H9 (cell line): ENCODE measurements around the gene TMEFF2. TPM values are rescaled to one million over a fixed set of nuclear protein-coding genes. Genes with fewer than 3 reads are reported as not detected.

Source experiments
- DNase-seq: peaks from one replicate; pipeline ENCODE4 v3.0.0-alpha.2; 2017
- H2AFZ ChIP-seq: one replicate; pipeline ENCODE4 v1.6.1; 2013; ENCODE audit warnings: mild to moderate bottlenecking, low read length, control low read depth, moderate library complexity
- H2AK5ac ChIP-seq: 2 replicates; pipeline ENCODE4 v1.6.1; 2013; ENCODE audit warnings: low read length, control low read depth, mixed read lengths; ENCODE audit not compliant: insufficient read length
- H2BK120ac ChIP-seq: one replicate; pipeline ENCODE4 v1.6.1; 2013; ENCODE audit warnings: low read depth, mild to moderate bottlenecking, low read length, control low read depth, inconsistent platforms; ENCODE audit not compliant: poor library complexity, severe bottlenecking
- H2BK12ac ChIP-seq: 2 replicates; pipeline ENCODE4 v1.6.1; 2013; ENCODE audit warnings: low read length, control low read depth, mixed read lengths, low read depth; ENCODE audit not compliant: insufficient read length
- H2BK15ac ChIP-seq: 2 replicates; pipeline ENCODE4 v1.6.1; 2013; ENCODE audit warnings: low read depth, low read length, control low read depth
- H2BK20ac ChIP-seq: one replicate; pipeline ENCODE4 v1.6.1; 2013; ENCODE audit warnings: low read depth, mild to moderate bottlenecking, low read length, control low read depth, inconsistent platforms; ENCODE audit not compliant: poor library complexity, severe bottlenecking
- H2BK5ac ChIP-seq: 2 replicates; pipeline ENCODE4 v1.6.1; 2013; ENCODE audit warnings: low read length, control low read depth, mixed read lengths; ENCODE audit not compliant: insufficient read length
- H3K14ac ChIP-seq: 2 replicates; pipeline ENCODE4 v1.6.1; 2013; ENCODE audit warnings: low read length, control low read depth; ENCODE audit not compliant: insufficient read depth
- H3K18ac ChIP-seq: 2 replicates; pipeline ENCODE4 v1.6.1; 2013; ENCODE audit warnings: low read depth, mild to moderate bottlenecking, mixed read lengths, low read length, control low read depth; ENCODE audit not compliant: insufficient read length
- H3K23ac ChIP-seq: 2 replicates; pipeline ENCODE4 v1.6.1; 2013; ENCODE audit warnings: low read length, control low read depth, mixed read lengths, low read depth; ENCODE audit not compliant: insufficient read length
- H3K23me2 ChIP-seq: 2 replicates; pipeline ENCODE4 v1.6.1; 2013; ENCODE audit warnings: low read depth, mild to moderate bottlenecking, mixed read lengths, low read length, control low read depth; ENCODE audit not compliant: insufficient read length, poor library complexity, severe bottlenecking
- H3K27ac ChIP-seq: 2 replicates; pipeline ENCODE4 v1.5.1; 2013; ENCODE audit warnings: low read length, control low read depth, mixed read lengths, low read depth; ENCODE audit not compliant: insufficient read length
- H3K27me3 ChIP-seq: 2 replicates; pipeline ENCODE4 v1.6.1; 2013; ENCODE audit warnings: low read length, control low read depth, inconsistent platforms; ENCODE audit not compliant: insufficient read depth
- H3K4ac ChIP-seq: 2 replicates; pipeline ENCODE4 v1.6.1; 2013; ENCODE audit warnings: low read depth, mild to moderate bottlenecking, control low read depth, inconsistent platforms, low read length, moderate library complexity
- H3K4me1 ChIP-seq: 2 replicates; pipeline ENCODE4 v1.6.1; 2013; ENCODE audit warnings: low read length, control low read depth, inconsistent platforms; ENCODE audit not compliant: insufficient read depth
- H3K4me2 ChIP-seq: 2 replicates; pipeline ENCODE4 v1.6.1; 2013; ENCODE audit warnings: low read length, control low read depth, mixed read lengths; ENCODE audit not compliant: insufficient read length, insufficient read depth
- H3K56ac ChIP-seq: 2 replicates; pipeline ENCODE4 v1.6.1; 2013; ENCODE audit warnings: low read depth, mild to moderate bottlenecking, mixed read lengths, low read length, control low read depth; ENCODE audit not compliant: insufficient read length
- H3K79me1 ChIP-seq: 2 replicates; pipeline ENCODE4 v1.6.1; 2013; ENCODE audit warnings: low read depth, mild to moderate bottlenecking, moderate library complexity, low read length, control low read depth, inconsistent platforms; ENCODE audit not compliant: insufficient read depth, poor library complexity, severe bottlenecking
- H3K79me2 ChIP-seq: 2 replicates; pipeline ENCODE4 v1.6.1; 2013; ENCODE audit warnings: low read length, control low read depth, inconsistent platforms; ENCODE audit not compliant: insufficient read depth
- H3K9ac ChIP-seq: 2 replicates; pipeline ENCODE4 v1.6.1; 2013; ENCODE audit warnings: low read length, control low read depth, mixed read lengths; ENCODE audit not compliant: insufficient read length; ENCODE audit errors: extremely low read depth
- H3K9me3 ChIP-seq: one replicate; pipeline ENCODE4 v1.6.1; 2013; ENCODE audit warnings: low read depth, low read length, inconsistent platforms; ENCODE audit not compliant: control insufficient read depth
- H3T11ph ChIP-seq: one replicate; pipeline ENCODE4 v1.6.1; 2013; ENCODE audit warnings: mild to moderate bottlenecking, low read length, control low read depth, inconsistent platforms
- H4K20me1 ChIP-seq: one replicate; pipeline ENCODE4 v1.6.1; 2013; ENCODE audit not compliant: control insufficient read depth, insufficient read length, insufficient read depth
- H4K5ac ChIP-seq: 2 replicates; pipeline ENCODE4 v1.6.1; 2013; ENCODE audit warnings: low read depth, mild to moderate bottlenecking, mixed read lengths, low read length, control low read depth; ENCODE audit not compliant: insufficient read length
- H4K8ac ChIP-seq: replicated peaks from 2 replicates; pipeline ENCODE4 v1.6.1; 2013; ENCODE audit warnings: low read length, control low read depth, mixed read lengths, low read depth; ENCODE audit not compliant: insufficient read length
- H4K91ac ChIP-seq: 2 replicates; pipeline ENCODE4 v1.6.1; 2013; ENCODE audit warnings: low read depth, mild to moderate bottlenecking, moderate library complexity, mixed read lengths, low read length, control low read depth; ENCODE audit not compliant: insufficient read length
- H3K27ac Mint-ChIP-seq, 3 experiments: 2 replicates in 2 of 3; 3 replicates in 1 of 3; pipeline ENCODE4 v1.8.0; 2020 to 2021; ENCODE audit warnings: mixed read lengths in 3 of 3, mild to moderate bottlenecking in 1 of 3, moderate library complexity in 1 of 3
- H3K27me3 Mint-ChIP-seq: 2 replicates; pipeline ENCODE4 v1.8.0; 2021; ENCODE audit warnings: low read depth, mild to moderate bottlenecking, moderate library complexity, mixed read lengths
- H3K36me3 Mint-ChIP-seq, 3 experiments: 2 replicates in 2 of 3; 3 replicates in 1 of 3; pipeline ENCODE4 v1.8.0; 2020 to 2021; ENCODE audit warnings: low read depth in 3 of 3, mixed read lengths in 3 of 3; ENCODE audit not compliant: insufficient read depth in 1 of 3
- H3K4me1 Mint-ChIP-seq, 2 experiments: 2 replicates each; pipeline ENCODE4 v1.8.0; 2020; ENCODE audit warnings: mixed read lengths in 2 of 2
- H3K4me3 Mint-ChIP-seq, 2 experiments: 2 replicates in 1 of 2; 3 replicates in 1 of 2; pipeline ENCODE4 v1.8.0; 2020 to 2021; ENCODE audit warnings: mild to moderate bottlenecking in 2 of 2, mixed read lengths in 2 of 2, moderate library complexity in 1 of 2
- H3K9me3 Mint-ChIP-seq, 2 experiments: 2 replicates in 1 of 2; 3 replicates in 1 of 2; pipeline ENCODE4 v1.8.0; 2020; ENCODE audit warnings: mild to moderate bottlenecking in 2 of 2, mixed read lengths in 2 of 2, moderate library complexity in 1 of 2
- CTCF ChIP-seq: fragments of 200-600 bp; sonication (generic); conservative IDR thresholded peaks from 3 replicates; pipeline ENCODE4 v1.8.0; 2021; ENCODE audit warnings: antibody characterized with exemption, mild to moderate bottlenecking
- WGBS: extraction: QIAGEN DNeasy Blood & Tissue Kit; methylation state at CpG from one replicate; pipeline ENCODE4 v1.1.7; 2013; ENCODE audit warnings: missing lambda C conversion rate, low lambda C conversion rate, mixed read lengths; ENCODE audit not compliant: insufficient read length; ENCODE audit errors: extremely low coverage; 5-methylcytosine and 5-hydroxymethylcytosine counted together
- total RNA-seq: library from RNA; stranded (reverse); gene quantifications from 2 replicates; pipeline ENCODE4 v1.2.1, GENCODE V29; 2021

Gene TMEFF2
- total RNA-seq, 1 experiment from 2014 or later, result 0.39 TPM

GRCh38 chr2:191995285-191995684, 199.4 kb downstream of the TMEFF2 start:
- Histone ChIP-seq H2BK20ac (no peak overlapping the region), H2AK5ac (no peak overlapping the region), H4K20me1 (no peaks in the 10 kb centered on the region), H3K79me2 (no peaks in the 10 kb centered on the region), H2BK12ac (no peak overlapping the region), H2AFZ (no peak overlapping the region), H3K23me2 (no peaks in the 10 kb centered on the region), H3K18ac (no peak overlapping the region), H3K56ac (no peak overlapping the region), H2BK15ac (no peak overlapping the region), H4K5ac (no peak overlapping the region), H2BK5ac (no peak overlapping the region), H3K4ac (no peak overlapping the region), H4K8ac (no peak overlapping the region), H3K9ac (no peak overlapping the region), H3K9me3 (no peaks in the 10 kb centered on the region), H3K4me2 (no peak overlapping the region), H4K91ac (no peak overlapping the region), H3K4me1 (peaks cover 4% of the 10 kb centered on the region; the same call in 1 of the 2 replicates), H3T11ph (no peak overlapping the region), H3K27me3 (no peaks in the 10 kb centered on the region), H3K14ac (no peak overlapping the region), H3K23ac (no peak overlapping the region), H2BK120ac (no peak overlapping the region), H3K79me1 (no peaks in the 10 kb centered on the region), H3K27ac (no peak overlapping the region)
- TF ChIP-seq CTCF, result no peak
- no peak overlapping the region for H3K27ac Mint-ChIP-seq
- no CpG with 5 or more reads among the region's 2 CpGs for WGBS
- H3K36me3 Mint-ChIP-seq, result no peaks in the 10 kb centered on the region
- H3K27me3 Mint-ChIP-seq, result no peaks in the 10 kb centered on the region
- H3K4me1 Mint-ChIP-seq, result peaks cover 10 to 11% of the 10 kb centered on the region in 2 experiments
- no peak overlapping the region for H3K4me3 Mint-ChIP-seq
- no peak for DNase-seq
- no peaks in the 10 kb centered on the region for H3K9me3 Mint-ChIP-seq
